Loucy (cell line): ENCODE measurements around the gene CHIC1.

Source experiments
- CTCF ChIP-seq: fragments of 200-600 bp; sonication (generic); conservative IDR thresholded peaks from 2 replicates; pipeline ENCODE4 v1.5.1; 2014; ENCODE audit warnings: mild to moderate bottlenecking, antibody characterized with exemption, low read length
- EZH2phosphoT487 ChIP-seq: fragments of 200-600 bp; IDR thresholded peaks from 2 replicates; pipeline ENCODE4 v1.6.1; 2018; ENCODE audit warnings: antibody characterized with exemption, mild to moderate bottlenecking, moderate library complexity, borderline replicate concordance

GRCh38 chrX:73668779-73669178 lies 105.8 kb downstream of the CHIC1 start:
- TF ChIP-seq CTCF (no peak), EZH2phosphoT487 (no peak)
